Measurements from ENCODE around the gene VMO1.
A peak's percentile ranks its signal among the peaks of the same experiment; 100 is the strongest.

VMO1 gene

GRCh38 chr17:4764595-4764994, 21.6 kb downstream of the VMO1 start:
- no peak for DNase-seq (ENCODE audit: low spot score)

GRCh38 chr17:4759776-4760236, 26.4 kb downstream of the VMO1 start:
- no peak for DNase-seq (ENCODE audit: low spot score)

GRCh38 chr17:4753392-4753791, 32.8 kb downstream of the VMO1 start:
- no peak for DNase-seq (ENCODE audit: low spot score)

- no peak for DNase-seq (ENCODE audit: low spot score)
These were observed 34.2 kb downstream of the VMO1 start for GRCh38 chr17:4751932-4752331.

GRCh38 chr17:4750606-4751005, 35.6 kb downstream of the VMO1 start:
- no peak for DNase-seq (ENCODE audit: low spot score)

GRCh38 chr17:4748686-4749085, 37.5 kb downstream of the VMO1 start:
- no peak for DNase-seq (ENCODE audit: low spot score)

GRCh38 chr17:4747847-4748246, 38.3 kb downstream of the VMO1 start:
- no peak for DNase-seq (ENCODE audit: low spot score)

- no peak for DNase-seq (ENCODE audit: low spot score)
These were observed 40.9 kb downstream of the VMO1 start for GRCh38 chr17:4744999-4745969.

GRCh38 chr17:4743898-4744297, 42.3 kb downstream of the VMO1 start:
- no peak for DNase-seq (ENCODE audit: low spot score)

GRCh38 chr17:4743216-4743615, 42.9 kb downstream of the VMO1 start:
- no peak for DNase-seq (ENCODE audit: low spot score)

GRCh38 chr17:4742629-4743028, 43.5 kb downstream of the VMO1 start:
- no peak for DNase-seq (ENCODE audit: low spot score)

GRCh38 chr17:4742133-4742532, 44.0 kb downstream of the VMO1 start:
- no peak for DNase-seq (ENCODE audit: low spot score)

GRCh38 chr17:4741544-4741943, 44.6 kb downstream of the VMO1 start:
- DNase-seq (ENCODE audit: low spot score), result no peak

GRCh38 chr17:4740584-4740983, 45.6 kb downstream of the VMO1 start:
- no peak for DNase-seq (ENCODE audit: low spot score)

GRCh38 chr17:4740025-4740351, 46.2 kb downstream of the VMO1 start:
- no peak for DNase-seq (ENCODE audit: low spot score)

GRCh38 chr17:4739122-4740024, 46.8 kb downstream of the VMO1 start, which contains the start of the genes CXCL16 and ZMYND15:
Gene CXCL16, minus strand, starts transcription at chr17:4739928. Its CDS starts 589 bp downstream, at chr17:4739339.
Gene ZMYND15, plus strand, starts transcription at chr17:4739833. Its CDS starts 716 bp downstream, at chr17:4740549.
- peak; percentile 39 for DNase-seq (ENCODE audit: low spot score)

- no peak for DNase-seq (ENCODE audit: low spot score)
These were observed 47.7 kb downstream of the VMO1 start for GRCh38 chr17:4738136-4739121.

- no peak for DNase-seq (ENCODE audit: low spot score)
These were observed 50.1 kb downstream of the VMO1 start for GRCh38 chr17:4735876-4736651.

All from RKO (cell line).